HG03354 (cell line): ENCODE measurements around the gene CPED1.

Experiments
- ATAC-seq: cut with Tn5 transposase; IDR thresholded peaks from one replicate; pipeline ENCODE4 v1.9.1; 2021; ENCODE audit warnings: mild to moderate bottlenecking; ENCODE audit not compliant: unreplicated experiment, poor library complexity, severe bottlenecking

The CPED1 gene

DNA sequence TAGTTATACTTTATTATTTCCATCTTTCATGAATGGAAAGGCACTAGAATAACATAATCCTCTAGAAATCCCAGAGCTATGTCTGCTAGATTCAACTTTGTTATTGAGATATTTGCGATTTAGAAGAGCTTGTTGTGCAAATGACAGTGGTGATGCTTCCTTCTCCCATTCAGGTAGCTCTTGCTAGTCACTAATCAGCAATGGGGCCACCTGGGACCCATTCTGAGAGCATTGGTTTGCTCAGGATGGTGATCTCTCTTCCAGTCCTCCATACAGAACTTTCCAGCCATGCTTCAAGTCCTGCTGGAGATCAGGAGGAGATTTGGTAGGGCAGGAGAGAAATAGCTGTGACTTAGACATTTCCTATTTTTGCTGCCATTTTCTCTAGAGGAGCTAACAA, 274.5 kb downstream of the CPED1 start:
- no peak for ATAC-seq

GRCh38 chr7:121266307-121266894, 277.9 kb downstream of the CPED1 start:
- ATAC-seq: no peak

DNA sequence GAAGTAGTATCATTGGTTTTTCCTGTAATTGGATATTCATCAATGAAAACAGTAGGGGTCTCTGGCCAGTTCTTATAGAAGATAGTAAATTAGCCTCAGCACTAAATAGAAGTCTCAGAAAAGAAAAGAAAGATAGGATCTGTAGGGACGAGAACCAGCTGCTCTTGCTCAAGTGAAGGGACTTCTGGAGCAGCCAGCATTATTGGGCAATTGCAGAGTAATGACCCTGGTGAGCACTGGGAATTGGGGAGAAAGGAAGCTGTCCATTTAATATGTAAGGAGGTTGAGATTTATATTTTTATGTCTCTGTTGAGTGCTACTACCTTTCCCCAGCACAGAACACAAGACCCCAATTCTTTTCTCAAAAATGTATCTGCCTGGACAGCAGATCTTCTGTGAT, 279.1 kb downstream of the CPED1 start:
- no peak for ATAC-seq

GRCh38 chr7:121269798-121270197, 281.3 kb downstream of the CPED1 start:
- no peak for ATAC-seq

DNA sequence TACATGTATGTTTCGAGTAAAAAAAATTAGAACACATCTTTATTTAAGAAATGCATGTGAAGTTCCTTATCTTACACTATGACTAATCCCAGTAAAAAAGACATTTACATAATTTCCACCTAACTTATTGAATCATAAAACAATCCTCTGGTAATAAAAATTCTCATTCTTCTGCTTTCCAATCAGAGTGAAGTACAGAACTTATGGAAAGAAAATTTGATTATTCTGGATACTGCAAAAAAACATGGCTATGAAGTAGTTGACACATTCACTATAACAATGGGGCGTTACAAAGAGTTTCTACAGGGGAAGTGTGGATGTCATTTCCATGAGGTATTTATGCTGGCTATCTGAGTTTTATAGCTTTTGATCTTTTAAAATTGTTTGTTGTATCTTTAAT, 282.6 kb downstream of the CPED1 start:
- no peak for ATAC-seq

DNA sequence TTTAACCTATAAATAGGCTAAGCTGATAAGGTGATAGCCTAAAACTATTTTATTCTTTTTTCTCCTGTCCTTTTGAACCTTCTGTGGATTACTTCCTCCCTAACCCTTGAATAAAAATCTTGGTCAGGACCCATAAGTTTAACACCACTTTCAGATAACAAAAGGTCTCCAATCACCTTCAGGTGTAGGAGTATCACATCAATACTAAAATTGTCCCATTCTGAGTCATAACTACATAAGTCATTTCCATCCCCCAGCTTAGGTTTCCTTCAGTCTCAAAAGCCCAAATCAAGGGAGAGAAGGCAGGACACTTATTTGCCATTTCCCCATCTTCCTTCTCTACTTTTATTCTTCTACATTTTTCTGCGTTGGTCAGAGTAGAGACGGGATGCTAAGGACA, 283.4 kb downstream of the CPED1 start:
- ATAC-seq: no peak

DNA sequence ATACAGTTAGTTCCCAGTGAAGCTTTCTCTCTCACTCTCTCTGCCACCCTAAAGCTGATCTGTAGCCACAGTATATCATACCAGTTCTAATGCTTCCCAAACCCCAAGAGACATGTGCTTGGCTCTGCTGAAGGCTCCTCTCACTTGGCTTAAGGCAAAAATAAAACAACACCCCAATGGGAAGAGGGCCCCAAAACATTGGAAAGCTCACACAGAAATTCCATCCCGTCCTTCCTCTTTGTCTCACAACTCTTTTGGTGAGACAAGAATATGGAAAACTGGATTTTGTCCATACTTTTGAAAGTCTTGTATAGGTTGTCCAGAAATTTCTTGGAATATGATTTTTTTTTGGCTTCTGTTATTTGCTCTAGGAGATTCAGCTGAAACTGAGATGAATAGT, 284.2 kb downstream of the CPED1 start:
- no peak for ATAC-seq

DNA sequence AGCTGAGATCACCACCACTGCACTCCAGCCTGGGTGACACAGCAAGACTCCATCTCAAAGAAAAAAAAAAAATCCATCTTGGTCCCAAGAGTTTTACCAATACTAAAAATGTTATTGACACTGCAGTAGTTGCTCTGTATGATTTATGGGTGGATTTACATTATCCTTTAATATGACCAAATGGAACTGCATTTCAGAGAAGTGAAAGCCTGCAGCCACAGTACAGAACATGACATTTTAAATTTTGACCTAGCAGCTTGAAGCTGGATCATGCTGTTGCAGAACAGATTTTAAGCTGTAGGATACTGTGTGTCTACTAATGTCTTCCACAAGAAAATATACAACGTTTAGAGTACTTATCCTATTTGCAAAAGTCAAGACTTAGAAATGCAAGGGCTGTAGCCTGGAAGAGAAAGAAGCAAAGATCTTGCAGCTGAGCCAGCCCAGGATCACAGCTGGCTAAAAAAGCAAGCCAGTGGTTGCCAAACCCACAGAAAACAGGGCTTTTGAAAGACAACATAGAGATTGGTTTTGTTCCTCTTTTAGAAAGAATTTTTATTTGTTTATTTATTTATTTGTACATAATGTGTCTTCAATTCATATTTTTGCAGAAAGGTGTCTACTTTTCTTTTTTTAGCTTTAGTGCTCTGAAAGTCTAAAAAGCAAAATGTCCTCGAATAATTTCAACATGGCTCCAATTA, 285.1 kb downstream of the CPED1 start:
- no peak for ATAC-seq

- no peak for ATAC-seq
These were observed 286.0 kb downstream of the CPED1 start for GRCh38 chr7:121274467-121274866.

DNA sequence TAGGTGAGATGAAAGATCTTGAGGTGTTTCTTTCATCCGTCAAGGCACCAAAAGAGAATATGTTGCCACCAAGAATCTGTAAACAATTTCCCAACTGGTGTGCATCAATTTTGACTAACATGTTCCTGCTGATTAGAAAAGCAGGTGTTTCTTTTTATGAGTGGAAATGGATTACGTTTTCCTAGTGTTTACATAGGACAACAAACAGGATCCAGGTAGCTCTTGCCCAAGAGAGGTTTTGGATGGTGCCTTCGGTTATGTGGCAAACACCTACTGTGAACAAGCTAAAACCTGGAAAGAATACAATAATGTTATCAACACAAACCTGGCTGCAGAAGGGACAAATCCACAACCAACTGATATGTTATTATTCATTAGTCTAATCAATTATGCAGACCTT, 286.7 kb downstream of the CPED1 start:
- ATAC-seq: no peak

DNA sequence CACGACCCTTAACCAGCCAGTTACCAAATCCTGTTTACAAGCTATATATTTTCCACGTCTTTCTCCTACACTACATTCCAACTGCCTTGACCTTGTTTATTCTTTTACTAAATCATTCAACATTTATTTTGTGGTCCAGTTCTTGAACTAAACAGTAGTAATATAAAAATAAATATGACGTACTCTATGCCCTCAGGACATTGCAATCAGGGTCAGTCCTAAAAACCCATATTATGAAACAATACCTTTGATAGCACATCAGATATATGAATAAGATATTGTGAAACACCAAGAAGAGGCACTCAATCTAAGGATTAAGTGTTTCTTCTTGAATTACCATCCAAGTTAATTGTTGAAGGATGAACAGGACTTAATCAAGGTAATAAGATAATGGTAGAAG, 287.8 kb downstream of the CPED1 start:
- no peak for ATAC-seq

GRCh38 chr7:121278120-121279021, 289.9 kb downstream of the CPED1 start:
- peak; percentile 100 for ATAC-seq

- no peak for ATAC-seq
These were observed 290.6 kb downstream of the CPED1 start for GRCh38 chr7:121279060-121279620.

GRCh38 chr7:121279822-121280221, 291.3 kb downstream of the CPED1 start:
- no peak for ATAC-seq

GRCh38 chr7:121280656-121281055, 292.1 kb downstream of the CPED1 start:
- ATAC-seq: no peak

GRCh38 chr7:121282129-121282528, 293.6 kb downstream of the CPED1 start:
- no peak for ATAC-seq

GRCh38 chr7:121285066-121285667, 296.7 kb downstream of the CPED1 start:
- ATAC-seq: no peak

DNA sequence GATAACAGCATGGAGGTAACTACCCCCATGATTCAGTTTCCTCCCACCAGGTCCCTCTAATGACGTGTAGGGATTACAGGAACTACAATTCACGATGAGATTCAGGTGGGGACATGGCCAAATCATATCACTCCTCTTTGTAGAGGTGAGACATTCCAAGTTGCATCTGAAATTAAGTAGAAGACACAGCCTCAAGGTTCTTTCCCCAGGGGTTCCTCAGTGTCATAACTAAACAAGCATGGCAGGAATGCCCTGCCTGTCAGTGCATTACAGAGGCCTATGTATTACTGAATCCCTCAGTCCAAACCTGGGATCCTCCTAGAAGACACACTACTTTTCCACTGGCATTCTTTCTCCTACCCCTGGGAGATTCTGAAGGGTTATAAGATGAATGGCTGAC, 297.7 kb downstream of the CPED1 start:
- no peak for ATAC-seq

DNA sequence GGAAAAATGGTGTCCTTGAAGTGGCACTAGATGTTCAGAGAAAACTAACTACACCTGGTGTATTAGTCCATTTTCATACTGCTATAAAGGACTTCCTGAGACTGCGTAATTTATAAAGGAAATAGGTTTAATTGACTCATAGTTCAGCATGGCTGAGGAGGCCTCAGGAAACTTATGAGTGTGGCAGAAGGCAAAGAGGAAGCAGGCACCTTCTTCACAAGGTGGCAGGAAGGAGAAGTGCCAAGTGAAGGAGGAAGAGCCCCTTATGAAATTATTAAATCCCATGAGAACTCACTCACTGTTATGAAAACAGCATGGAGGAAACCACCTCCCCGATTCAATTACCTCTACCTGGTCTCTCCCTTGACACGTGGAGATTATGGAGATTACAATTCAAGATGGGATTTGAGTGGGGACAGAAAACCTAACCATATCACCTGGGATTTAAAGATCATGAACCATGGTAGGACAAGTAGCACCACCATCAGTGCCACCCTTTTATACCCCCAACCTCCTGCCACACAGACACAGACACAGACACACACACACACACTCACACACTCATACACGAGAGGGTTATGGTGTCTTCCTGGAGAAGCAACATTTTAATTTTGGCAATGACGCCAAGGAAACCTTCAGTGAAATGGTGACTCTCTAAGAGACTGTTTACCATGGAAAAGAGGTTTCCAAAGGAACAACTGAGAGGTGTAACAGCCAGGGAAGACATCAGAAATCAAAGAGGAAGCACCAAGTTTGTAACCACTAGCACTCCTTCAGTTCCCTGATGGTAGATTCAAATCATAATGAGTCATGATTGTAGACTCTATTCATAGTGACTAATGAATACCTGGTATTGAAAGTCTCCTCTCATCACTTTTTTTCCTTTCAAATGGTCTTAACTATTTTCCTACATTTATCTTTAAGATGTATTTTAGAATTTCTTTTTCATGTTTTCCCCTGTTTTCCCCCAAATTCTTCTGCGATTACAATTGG, 298.5 kb downstream of the CPED1 start:
- ATAC-seq: no peak
